ENCODE data around the gene SPTBN4.

- TF ChIP-seq CTCF (IDR thresholded peaks at IDR 0.05) (no peak), ZFX (IDR thresholded peaks at IDR 0.05; ENCODE audit: borderline replicate concordance) (no peak)
Observed at GRCh38 chr19:40582467-40582866, 115.7 kb downstream of the SPTBN4 start.
